Peyer's patch (tissue), 4 donors: ENCODE data around the gene KLHL41. TPM values are rescaled to one million over a fixed set of nuclear protein-coding genes. Genes with fewer than 3 reads are reported as not detected.

Experiments used
- DNase-seq, 3 donors: peaks; one replicate each; pipeline ENCODE4 v3.0.0-alpha.2; 2017 to 2019
- H3K27ac ChIP-seq, 4 donors: fragments of 200-600 bp; sonication (generic); one replicate each; pipeline ENCODE4 v1.5.1; 2016 to 2019
- H3K27me3 ChIP-seq, 2 donors: fragments of 200-600 bp; sonication (generic); one replicate each; pipeline ENCODE4 v1.5.1; 2019
- H3K36me3 ChIP-seq, 3 donors: fragments of 200-600 bp; sonication (generic); one replicate each; pipeline ENCODE4 v1.5.1; 2016 to 2019
- H3K4me1 ChIP-seq, 4 donors: fragments of 200-600 bp; sonication (generic); one replicate each; pipeline ENCODE4 v1.5.1; 2016 to 2019
- H3K4me3 ChIP-seq, 4 donors: fragments of 200-600 bp; sonication (generic); 1 replicate in 3 of 4; 2 replicates in 1 of 4; pipeline ENCODE4 v1.5.1; 2016 to 2019; ENCODE audit warnings: mild to moderate bottlenecking in 1 of 4
- H3K9me3 ChIP-seq, 4 donors: fragments of 200-600 bp; sonication (generic); one replicate each; pipeline ENCODE4 v1.5.1; 2016 to 2019; ENCODE audit warnings: mild to moderate bottlenecking in 1 of 4
- CTCF ChIP-seq, 6 experiments: fragments of 450-650 bp in 4 of 6; fragments of 200-600 bp in 2 of 6; sonication (generic) in 1 of 6; IDR thresholded peaks; one replicate each; pipeline ENCODE4 v1.5.1; 2017 to 2019; ENCODE audit warnings: antibody characterized with exemption in 6 of 6, mild to moderate bottlenecking in 3 of 6, moderate library complexity in 1 of 6
- POLR2A ChIP-seq, 2 donors: fragments of 450-650 bp; IDR thresholded peaks; one replicate each; pipeline ENCODE4 v1.5.1; 2017; ENCODE audit warnings: antibody characterized with exemption in 2 of 2, mild to moderate bottlenecking in 2 of 2, moderate library complexity in 2 of 2
- total RNA-seq, 4 donors: library from RNA; depleted of rRNA; stranded (reverse); fragments of >200 nt; gene quantifications; one replicate each; pipeline ENCODE4 v1.1.0, GENCODE V29; 2016

KLHL41 gene
- total RNA-seq, 4 donors from 2014 or later, result 0.67 TPM; not detected in 3

- Histone ChIP-seq H3K27me3 (no peaks in the 10 kb centered on the region), H3K4me3 (peak overlapping the region; percentile 42 to 90 (median 80)), H3K27ac (peak overlapping the region; percentile 24 to 68 (median 66)), H3K36me3 (no peaks in the 10 kb centered on the region), H3K4me1 (peaks cover 0 to 6% (median 0%) of the 10 kb centered on the region in 4 donors), H3K9me3 (no peaks in the 10 kb centered on the region)
- no peak for TF ChIP-seq POLR2A (IDR thresholded peaks at IDR 0.05)
- no peak for TF ChIP-seq CTCF (IDR thresholded peaks at IDR 0.05)
- no peak for DNase-seq
Observed at GRCh38 chr2:169478745-169479256, 30.7 kb upstream of the KLHL41 start.

GRCh38 chr2:169479257-169480078 lies 30.0 kb upstream of the KLHL41 start, which contains the start of gene BBS5:
BBS5 (plus strand) TSS chr2:169479494; CDS start chr2:169479554, 60 bp downstream.
- Histone ChIP-seq H3K9me3 (no peaks in the 10 kb centered on the region), H3K27ac (peak within 1 kb of the TSS; percentile 24 to 68 (median 66)), H3K4me1 (peaks cover 0 to 6% (median 0%) of the 10 kb centered on the region in 4 donors), H3K27me3 (no peaks in the 10 kb centered on the region), H3K36me3 (no peaks in the 10 kb centered on the region), H3K4me3 (peak within 1 kb of the TSS; percentile 42 to 90 (median 80))
- TF ChIP-seq POLR2A (IDR thresholded peaks at IDR 0.05), result no peak
- TF ChIP-seq CTCF (IDR thresholded peaks at IDR 0.05), result peak in 4 of 6 experiments; percentile 21 to 53 (median 32)
- DNase-seq, result peak; percentile 58 to 86 (median 78)

- peaks cover 0 to 6% (median 0%) of the 10 kb centered on the region in 4 donors for H3K4me1 ChIP-seq
- H3K27me3 ChIP-seq, result no peaks in the 10 kb centered on the region
- H3K9me3 ChIP-seq, result no peaks in the 10 kb centered on the region
- H3K27ac ChIP-seq, result peak overlapping the region in 2 of 4 donors; percentile 66 to 68
- no peak for DNase-seq
- no peak for TF ChIP-seq CTCF (IDR thresholded peaks at IDR 0.05)
- TF ChIP-seq POLR2A (IDR thresholded peaks at IDR 0.05), result no peak
- no peaks in the 10 kb centered on the region for H3K36me3 ChIP-seq
- H3K4me3 ChIP-seq, result peak overlapping the region; percentile 42 to 90 (median 80)
Observed at GRCh38 chr2:169480079-169480465, 29.4 kb upstream of the KLHL41 start.

- Histone ChIP-seq H3K9me3 (no peaks in the 10 kb centered on the region), H3K4me1 (no peaks in the 10 kb centered on the region), H3K27me3 (no peaks in the 10 kb centered on the region), H3K27ac (no peak overlapping the region), H3K36me3 (no peaks in the 10 kb centered on the region), H3K4me3 (no peak overlapping the region)
- DNase-seq, result no peak
- TF ChIP-seq POLR2A (IDR thresholded peaks at IDR 0.05) (no peak), CTCF (IDR thresholded peaks at IDR 0.05) (no peak)
Observed at GRCh38 chr2:169485650-169486138, 23.8 kb upstream of the KLHL41 start.

GRCh38 chr2:169486487-169486886 lies 23.0 kb upstream of the KLHL41 start:
- Histone ChIP-seq H3K36me3 (no peaks in the 10 kb centered on the region), H3K4me1 (no peaks in the 10 kb centered on the region), H3K27me3 (no peaks in the 10 kb centered on the region), H3K4me3 (no peak overlapping the region), H3K27ac (no peak overlapping the region), H3K9me3 (no peaks in the 10 kb centered on the region)
- DNase-seq, result no peak
- TF ChIP-seq POLR2A (IDR thresholded peaks at IDR 0.05) (no peak), CTCF (IDR thresholded peaks at IDR 0.05) (no peak)
